HG03066 (cell line): Measurements from ENCODE around the gene MARCHF10.

Experiments used
- ATAC-seq: cut with Tn5 transposase; IDR thresholded peaks from one replicate; pipeline ENCODE4 v1.9.1; 2021; ENCODE audit warnings: low read depth; ENCODE audit not compliant: unreplicated experiment

MARCHF10 gene

DNA sequence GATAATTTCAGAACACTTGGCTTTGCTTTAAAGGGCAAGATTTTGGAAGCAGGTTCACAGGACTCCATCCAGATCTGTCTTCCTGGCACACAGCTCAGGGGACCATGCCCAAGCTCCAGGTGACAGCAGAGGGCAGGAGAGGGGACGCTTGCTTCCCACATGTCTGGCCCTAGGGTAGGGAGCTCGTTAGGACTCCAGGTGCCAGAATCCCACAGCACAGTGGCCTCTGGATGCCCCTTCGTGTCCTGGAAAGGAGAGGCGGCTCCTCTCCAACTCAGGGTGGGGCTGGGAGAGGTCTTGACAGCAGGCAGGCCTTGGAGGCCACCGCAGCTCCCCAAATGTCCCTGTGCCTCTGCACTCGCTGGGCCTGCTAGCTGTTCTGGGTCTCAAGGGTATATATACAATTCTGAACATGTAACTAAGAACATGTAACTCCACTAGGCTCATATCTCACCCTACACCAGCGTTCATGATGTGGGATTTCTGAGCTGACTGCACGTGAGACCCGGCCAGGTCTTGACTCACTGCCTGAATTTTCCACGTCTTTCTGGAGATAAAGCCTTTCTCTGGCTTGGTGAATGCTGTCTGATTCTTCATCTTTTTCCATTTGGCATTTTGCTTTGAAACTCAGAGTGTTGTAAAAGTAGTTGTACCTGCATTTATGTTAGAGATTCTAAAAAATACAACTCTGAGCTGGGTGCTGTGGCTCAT is 52.8 kb downstream of the MARCHF10 start:
- ATAC-seq, result no peak

DNA sequence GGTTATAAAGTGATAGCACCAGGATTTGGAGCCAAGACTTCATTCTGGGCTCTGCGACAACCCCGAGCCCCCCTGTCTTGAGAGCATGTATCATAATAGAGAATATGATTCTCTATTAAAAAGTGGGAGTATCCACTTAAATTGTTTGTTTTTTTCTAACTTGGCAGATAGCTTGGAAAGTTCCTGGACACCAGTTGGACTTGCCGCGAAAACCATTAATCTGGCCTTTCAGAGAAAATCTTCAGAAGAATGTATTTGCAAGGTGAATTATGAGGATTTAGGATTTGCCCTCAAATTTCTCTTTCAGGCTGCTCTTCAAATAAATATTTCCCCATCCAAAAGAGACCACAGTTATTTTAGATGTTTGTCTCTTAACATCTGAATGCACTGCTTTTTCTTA is 53.5 kb downstream of the MARCHF10 start:
- no peak for ATAC-seq

DNA sequence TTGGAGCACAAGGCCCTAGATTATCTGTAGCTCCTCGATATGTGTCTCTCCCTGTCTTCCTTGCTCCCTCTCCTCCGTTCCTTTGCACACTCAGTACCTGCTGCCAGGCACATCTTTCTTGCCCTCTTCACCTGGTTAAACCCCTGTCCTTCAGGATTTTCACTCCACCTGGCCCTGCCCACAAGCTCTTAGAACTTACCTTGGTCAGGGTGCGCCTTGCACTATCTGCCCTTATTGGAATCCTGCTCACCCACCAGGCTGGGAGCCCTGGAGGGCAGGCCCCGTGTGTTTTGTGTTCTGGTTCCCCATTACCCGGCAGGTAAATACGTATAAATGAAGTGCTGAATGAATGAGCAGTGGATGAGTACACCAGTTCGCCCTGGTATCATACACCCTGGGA is 54.6 kb downstream of the MARCHF10 start:
- no peak for ATAC-seq

DNA sequence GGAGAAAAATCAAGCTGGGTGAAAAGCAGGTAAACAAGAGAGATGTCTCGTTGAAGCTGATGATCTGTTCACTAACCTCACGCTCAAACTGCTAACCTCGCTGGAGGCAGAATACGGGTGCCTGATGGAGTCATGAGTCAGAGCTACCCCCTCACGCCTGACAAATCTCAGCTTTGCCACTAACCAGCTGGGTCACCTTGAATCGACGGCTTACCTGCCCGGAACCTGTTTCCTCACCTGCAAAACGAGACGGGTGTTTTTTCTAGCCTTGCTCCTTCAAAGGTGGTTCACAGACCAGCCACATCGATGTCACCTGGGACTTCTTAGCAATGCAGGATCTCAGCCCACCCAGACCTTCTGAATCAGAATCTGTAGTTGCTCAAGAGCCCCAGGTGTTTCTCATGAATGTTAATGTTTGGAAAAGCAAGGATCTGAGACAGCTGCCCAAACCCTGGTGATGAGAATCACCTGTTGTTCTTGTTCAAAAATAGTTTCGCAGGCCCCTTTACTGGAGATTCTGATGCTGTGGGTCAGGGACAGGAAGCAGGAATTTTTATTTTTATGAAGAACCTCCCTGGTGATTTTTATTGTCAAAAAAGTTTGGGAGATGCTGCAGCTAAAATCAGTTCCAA is 56.9 kb downstream of the MARCHF10 start:
- ATAC-seq, result no peak

DNA sequence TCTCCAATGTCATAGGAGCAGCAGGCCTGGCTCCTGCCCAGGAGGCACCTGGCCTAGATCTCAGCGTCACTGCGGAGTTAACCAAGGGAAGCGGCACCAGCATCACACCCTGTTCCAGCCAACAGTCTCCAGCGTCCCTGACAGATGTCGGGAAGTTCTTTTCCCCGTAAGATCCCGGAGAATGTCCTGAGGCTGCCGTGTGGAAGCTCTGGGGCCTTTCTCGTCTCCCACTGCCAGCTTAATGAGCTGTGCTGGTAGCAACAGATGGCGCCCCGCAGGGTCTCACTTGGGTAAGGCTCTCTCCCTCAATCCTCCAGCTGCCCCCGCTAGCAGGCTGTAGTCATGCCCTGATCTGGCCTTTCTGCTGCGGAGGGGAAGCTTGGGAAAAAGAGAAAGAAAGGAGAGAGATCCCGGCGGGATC is 57.5 kb downstream of the MARCHF10 start:
- no peak for ATAC-seq

DNA sequence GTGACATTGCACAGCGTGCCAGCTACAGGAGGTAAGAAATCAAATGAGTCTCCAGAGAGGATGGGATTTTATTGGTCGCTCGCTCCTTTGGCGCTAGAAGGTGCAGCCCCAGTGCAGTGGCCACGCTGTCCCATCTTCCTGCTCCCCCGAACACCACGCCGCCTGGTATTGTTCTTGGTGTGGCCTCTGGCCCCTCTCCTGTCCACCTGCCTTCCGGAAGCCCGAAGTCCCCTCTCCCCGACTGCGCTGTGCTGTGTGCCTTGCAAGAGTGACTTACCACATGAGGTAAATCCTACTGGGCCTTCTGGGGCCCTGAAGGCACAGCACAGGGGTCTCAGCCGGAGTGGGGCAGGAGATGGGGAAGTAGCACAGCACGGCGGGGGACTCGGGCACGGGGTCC is 58.2 kb downstream of the MARCHF10 start:
- no peak for ATAC-seq

DNA sequence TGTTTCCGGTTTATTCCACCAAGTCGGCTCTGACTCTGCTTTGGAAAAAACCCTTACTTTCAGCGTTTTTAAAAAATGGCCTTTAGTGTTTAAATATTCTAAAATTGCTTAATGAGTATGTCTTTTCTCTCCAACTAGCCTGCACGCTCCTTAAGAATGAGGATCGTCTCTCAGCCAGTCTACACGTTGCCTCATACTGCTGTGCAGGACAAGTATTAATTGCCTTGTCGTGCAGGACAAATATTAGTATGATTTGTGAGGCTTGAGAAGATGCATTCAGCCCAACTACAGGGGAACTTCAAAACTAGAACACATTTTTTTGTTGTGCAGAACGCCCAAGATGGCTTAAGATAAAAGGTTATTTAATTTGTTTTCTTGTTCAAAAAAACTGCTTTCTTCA is 61.2 kb downstream of the MARCHF10 start:
- ATAC-seq, result no peak

DNA sequence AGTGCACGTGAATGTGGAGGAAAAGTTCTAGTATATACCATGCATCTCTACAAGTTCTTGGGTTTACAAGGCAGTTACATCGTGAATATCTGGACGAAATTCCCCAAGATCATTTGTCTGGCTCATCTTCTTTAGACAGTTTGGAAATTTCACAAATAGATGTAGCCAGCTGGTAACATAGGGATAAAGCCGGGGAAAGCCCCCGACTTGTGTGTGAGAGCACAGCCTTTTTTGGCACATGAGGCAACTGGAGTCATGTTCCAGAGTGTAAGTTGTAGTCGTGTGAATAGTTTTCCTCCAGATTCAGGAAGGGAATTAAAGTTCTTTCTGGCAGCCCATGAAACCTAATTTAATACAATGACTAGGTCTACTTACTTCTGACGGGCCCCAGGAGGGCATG is 62.3 kb downstream of the MARCHF10 start:
- no peak for ATAC-seq

DNA sequence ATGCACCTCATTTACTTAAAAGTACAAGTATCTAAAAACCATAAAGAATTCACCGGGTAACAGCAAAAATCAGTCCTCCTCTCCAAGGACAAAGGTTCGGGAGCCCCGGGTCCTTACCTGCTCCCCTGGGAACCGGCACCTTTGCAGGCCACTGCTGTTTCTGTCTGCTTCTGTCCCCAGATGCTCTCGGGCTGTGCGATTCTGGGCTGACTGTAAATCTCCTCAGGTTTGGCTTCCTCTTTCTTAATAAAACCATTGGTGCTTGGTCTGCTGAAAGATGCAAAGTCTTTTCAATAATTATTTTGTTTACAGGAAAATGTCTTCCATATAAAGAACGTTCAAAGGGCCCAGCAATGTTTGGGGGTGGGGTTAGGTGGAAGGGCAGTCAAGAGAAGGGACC is 63.9 kb downstream of the MARCHF10 start:
- no peak for ATAC-seq

DNA sequence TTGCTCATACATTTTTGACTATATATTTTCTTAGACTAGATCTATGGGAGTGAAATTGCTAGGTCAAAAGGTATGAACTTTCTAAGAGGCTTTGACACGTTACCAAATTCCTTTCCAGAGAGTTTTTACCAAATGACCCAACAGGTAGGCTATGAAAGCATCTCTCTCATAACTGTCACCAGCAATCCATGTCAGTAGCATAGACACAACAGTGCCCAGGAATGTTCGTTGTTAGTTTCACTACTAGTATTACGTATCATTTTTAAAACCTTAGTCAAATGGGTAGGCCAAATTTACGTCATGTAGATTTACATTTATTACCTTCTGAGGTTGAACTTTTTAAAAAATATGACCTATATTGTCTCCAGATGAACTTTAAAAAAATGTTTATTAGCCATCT is 66.8 kb downstream of the MARCHF10 start:
- ATAC-seq, result no peak

DNA sequence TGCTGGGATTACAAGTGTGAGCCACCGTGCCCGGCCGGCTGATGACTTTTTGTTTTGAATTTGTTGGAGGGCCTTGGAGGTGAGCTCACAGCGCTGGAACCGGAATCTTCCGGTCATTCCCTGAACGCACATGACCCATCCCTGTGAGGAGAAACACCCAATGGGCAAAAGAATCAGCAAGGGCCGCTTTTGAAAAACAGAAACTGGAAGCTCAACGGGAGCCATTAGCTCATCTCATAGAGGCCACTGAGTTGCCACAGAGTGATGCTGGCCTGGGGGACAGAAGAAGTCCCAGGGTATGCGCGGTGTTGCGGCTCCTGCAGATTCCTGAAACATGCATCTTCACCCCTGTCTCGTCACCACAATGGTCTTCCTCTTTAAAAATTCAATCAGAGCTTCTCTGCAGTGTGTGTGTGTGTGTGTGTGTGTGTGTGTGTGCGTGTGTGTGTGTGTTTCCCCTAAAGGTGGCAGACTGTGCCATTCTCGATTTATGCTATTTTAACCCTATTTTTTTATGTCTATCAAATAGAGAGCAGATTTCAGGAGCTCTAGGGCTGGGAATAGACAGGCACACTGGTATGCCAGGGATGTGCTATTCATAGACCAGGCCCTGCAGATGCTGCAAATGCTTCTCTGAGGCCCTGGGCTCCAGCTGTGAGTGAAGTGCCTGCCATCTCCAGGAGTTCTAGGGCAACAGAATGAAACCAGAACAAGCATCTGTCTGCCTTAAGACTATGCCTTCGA is 68.3 kb downstream of the MARCHF10 start:
- ATAC-seq, result no peak

DNA sequence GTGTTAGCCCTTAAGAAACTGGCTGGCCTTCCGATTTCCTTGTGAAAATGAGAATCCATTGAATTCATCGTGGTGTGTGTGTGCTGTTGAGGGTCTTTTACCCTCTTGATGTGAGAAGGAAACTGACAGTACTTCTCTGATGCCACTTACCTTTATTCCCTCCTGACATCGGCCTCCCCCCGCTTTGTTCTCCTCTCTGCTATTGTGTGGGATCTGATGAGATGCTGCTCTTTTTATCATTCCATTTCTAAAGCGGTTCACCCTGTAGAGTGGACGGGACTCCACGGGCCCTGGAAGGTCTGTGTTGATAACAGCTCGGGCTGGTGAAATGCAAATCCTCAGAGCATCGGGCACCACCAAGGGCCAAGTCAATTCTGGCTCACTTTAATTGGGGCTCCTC is 69.8 kb downstream of the MARCHF10 start:
- no peak for ATAC-seq

DNA sequence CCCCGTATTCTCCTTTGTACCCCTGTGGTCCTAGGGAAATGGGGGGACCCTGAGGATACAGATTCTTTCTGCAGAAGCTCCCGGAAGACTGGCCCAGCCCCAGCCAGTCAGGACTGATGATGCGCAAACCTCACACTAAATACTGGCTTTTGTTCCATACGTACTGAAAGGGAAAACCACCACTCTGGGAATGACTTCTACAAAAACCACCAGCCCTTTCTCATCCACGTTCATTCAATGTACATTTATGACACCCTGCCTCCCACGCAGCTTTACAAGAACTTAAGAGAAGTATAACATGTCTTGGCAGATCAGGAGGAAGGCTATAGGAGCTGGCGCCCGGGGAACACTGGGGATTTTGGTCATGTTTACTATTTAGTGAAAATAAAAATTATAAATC is 70.6 kb downstream of the MARCHF10 start:
- no peak for ATAC-seq

DNA sequence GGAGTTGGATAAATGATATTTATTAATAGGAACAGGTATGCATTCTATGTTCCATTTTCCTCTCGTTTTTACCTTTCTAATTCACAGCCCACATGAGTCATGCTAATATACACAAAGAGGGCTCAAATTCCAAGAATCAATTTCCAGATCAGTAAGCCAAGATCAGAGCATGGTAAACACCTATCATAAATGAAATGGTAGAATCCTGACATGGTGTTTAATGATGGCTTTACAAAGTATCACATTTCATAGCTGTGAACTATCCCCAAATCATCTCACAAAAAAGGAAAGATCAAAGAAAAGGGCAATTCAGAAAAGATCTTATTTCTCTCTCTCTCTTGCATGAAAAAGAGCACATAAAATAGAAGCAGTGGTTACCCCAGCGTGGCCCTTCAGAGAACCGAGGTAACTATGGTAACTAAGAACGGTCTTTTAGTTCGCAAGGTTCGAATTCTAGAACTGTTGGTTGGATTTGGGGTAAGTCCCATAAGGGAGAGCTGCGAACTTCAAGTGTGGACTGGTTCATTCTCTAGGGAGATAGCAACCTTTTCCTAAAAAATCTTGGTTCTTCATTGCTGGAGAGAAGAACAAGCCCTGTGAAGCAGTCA is 73.0 kb downstream of the MARCHF10 start:
- no peak for ATAC-seq

DNA sequence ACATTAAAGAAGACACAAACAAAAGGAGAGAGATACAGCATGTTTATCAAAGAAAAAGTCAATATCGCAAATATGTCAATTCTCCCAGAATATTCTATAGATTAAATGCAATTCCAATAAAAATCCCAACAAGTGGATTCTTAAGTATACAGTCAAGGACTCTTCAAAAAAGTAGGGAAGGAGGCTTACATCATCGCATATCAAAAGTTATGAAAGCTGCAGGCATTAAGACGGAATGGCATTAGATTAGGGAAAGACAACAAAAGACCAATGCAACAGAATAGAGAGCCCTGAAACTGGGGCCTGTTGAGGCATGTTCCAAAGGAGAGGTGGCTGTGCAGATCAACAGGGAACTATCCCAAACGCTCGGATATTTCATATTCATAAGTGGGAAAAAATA is 76.0 kb downstream of the MARCHF10 start:
- no peak for ATAC-seq

DNA sequence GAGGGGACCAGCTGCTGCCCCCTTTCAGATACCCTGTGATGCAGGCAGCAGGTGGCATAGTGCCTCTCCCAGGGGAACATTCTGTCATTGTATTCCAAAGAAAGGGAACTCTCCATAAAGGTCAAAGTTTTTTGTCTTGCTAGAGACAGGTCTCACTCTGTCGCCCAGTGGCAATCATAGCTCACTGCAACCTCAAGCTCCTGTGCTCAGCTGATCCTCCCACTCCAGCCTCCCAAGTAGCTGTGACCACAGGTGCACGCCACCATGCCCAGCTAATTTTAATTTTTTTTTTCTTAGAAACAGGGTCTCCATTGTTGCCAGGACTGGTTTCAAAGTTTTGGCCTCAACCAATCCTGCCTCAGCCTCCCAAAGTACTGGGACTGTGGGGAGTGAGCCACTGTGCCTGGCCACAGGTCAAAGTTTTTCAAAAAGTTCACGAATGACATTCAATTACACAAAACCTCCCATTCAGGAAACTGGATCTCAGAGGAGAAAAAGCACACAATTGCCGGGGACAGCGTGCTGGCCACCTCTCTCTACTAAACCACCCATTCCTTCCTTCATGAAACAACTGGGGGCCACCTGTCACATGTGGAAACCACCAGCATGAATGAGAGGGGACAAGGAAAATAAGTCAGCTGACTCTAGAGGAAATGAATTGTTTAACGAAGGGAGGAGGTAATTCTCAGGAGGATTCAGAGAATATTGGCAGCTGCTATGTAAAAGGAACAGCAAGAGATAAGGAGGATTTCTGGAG is 80.0 kb downstream of the MARCHF10 start:
- no peak for ATAC-seq

DNA sequence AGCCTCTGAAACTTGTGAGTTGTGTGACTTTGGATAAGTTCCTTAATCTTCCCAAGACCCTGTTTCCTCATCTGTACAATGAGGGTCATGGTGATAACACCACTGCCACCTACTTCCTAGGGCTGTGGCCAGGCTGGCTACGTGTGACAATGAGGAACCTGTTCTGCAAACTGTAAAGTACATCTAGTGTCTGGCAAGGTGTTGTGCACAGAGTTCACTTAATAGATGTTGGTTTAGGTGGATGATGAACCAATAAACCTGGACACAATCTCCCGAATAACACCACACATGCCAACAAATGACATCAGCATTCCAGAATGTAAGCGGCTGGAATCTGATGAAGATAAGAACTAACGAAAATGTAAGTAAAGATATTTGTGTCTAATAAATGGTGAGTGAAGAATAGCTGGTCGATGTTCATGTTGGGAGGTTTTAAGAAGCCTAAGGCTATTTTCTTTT is 82.3 kb downstream of the MARCHF10 start:
- ATAC-seq, result no peak

DNA sequence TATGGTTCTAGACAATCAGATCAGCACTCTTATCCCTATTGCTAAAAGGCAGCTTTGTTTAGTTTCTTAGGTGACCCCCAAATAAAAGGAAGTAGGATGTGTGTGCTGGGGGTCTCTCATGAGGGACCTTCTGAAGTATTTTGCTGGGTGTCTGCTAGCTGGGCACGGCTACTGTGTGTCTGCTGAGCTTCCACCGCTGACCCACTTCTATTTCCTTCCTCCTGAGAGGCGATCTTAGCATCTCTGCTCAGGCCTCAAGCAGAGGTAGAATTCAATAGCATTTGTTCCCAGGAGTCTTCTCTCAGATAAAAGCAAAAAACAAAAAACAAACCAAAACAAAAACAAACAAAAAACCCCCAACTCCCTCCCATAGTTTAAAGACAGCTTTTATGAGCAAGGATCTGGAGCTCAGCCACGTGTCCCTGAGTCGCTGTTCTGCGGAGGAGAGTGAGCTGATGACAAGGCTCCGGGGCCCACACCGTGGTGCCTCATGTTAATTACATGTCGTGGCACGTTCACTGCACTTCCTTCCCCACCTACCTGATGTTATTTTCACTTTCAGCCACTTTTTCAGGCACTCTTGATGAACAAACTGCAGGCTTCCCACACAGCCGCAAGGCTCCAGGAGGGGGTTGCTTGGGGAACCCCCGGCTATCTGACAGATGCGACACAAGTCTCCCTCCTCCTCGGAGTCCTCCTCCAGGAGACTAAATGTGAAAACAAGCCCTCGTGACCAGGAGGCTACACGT is 83.5 kb downstream of the MARCHF10 start:
- ATAC-seq, result peak; percentile 94

DNA sequence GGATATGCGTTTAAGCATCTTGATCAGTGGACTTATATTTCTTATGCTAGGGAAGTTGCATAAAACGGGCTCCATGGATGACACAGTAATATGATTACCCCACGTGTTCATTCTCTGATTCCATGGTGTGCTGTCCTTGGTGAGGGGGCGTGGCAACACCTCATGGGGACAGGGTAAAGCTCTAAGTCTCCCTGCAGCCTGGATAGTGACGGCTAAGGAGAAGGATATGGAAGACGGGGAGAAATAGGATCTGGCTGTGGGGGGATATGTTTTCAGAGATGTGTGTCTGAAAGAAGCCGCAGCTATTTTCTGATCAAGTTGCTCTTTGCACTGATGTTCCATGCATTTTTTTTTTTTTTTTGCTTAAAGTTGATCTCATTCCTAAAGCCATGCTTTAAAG is 84.3 kb downstream of the MARCHF10 start:
- ATAC-seq, result no peak

DNA sequence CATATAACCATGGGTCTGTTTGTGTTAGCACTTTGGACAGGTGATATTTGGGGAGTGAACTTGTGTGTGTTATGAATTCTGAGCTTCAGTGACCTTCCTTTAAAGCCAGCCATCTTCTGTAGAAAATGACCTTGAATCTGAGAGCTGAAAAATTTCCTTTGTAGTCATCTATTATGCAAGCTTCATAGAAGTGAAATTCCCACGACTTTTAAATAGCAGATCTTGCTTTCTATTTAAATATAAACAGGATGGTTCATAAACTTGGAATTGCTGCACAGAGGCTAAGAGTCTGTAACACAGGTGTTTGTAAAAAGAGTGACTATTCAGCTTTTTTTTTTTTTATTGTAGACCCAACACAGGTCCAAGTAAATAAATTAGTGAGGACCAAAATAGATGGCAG is 85.5 kb downstream of the MARCHF10 start:
- no peak for ATAC-seq
